ENCODE measurements around the gene SF1. TPM values are rescaled to one million over a fixed set of nuclear protein-coding genes. Genes with fewer than 3 reads are reported as not detected.

The SF1 gene
- total and polyA plus RNA-seq, 8 donors, result 99.8 to 181 (median 137) TPM

DNA sequence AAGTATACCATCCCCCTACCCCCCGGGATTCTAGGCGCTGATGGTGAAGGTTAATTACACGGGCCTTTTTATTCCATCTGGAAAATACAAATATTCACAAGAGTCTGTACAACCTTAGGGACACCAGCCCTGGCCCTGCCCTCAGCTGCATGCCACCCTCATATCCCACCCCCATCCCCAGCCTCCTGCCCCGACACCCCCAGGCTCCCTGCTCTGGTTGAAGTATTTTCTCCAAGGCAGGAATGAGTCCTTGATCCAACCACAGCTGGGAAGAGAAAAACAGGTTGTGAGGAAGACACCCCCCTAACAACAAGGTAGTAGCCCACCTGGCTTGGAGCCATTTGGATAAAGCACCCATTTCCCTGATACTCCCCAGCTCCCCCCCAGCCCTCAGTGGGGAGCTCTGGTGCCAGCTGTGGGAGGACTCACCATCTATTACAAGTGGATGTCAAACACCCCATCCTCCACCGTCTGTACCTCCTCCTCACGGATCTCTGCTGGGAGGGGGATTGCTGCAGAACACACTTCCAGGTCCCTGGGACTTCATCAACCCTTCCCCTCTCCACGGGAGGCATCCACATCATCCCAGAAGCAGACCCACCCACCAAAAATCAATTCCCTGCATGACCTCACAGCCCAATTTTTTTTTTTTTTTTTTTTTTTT lies 51.3 kb downstream of the SF1 start:
- Histone ChIP-seq H3K4me3 (no peak overlapping the region), H3K36me3 (no peaks in the 10 kb centered on the region), H3K27ac (no peak overlapping the region), H3K9me3 (no peaks in the 10 kb centered on the region), H3K4me1 (no peaks in the 10 kb centered on the region), H3K27me3 (no peaks in the 10 kb centered on the region)
- intact Hi-C loops (cut with DNase I), result no loop called here
- TF ChIP-seq, protein P1, sequence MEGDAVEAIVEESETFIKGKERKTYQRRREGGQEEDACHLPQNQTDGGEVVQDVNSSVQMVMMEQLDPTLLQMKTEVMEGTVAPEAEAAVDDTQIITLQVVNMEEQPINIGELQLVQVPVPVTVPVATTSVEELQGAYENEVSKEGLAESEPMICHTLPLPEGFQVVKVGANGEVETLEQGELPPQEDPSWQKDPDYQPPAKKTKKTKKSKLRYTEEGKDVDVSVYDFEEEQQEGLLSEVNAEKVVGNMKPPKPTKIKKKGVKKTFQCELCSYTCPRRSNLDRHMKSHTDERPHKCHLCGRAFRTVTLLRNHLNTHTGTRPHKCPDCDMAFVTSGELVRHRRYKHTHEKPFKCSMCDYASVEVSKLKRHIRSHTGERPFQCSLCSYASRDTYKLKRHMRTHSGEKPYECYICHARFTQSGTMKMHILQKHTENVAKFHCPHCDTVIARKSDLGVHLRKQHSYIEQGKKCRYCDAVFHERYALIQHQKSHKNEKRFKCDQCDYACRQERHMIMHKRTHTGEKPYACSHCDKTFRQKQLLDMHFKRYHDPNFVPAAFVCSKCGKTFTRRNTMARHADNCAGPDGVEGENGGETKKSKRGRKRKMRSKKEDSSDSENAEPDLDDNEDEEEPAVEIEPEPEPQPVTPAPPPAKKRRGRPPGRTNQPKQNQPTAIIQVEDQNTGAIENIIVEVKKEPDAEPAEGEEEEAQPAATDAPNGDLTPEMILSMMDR (IDR thresholded peaks at IDR 0.05), result no peak
- ATAC-seq, result no peak
- no peak for DNase-seq
- FAIRE-seq, result no peak
- 39 to 43% methylated on average over 7 of the region's 7 CpGs for WGBS, 2 donors

DNA sequence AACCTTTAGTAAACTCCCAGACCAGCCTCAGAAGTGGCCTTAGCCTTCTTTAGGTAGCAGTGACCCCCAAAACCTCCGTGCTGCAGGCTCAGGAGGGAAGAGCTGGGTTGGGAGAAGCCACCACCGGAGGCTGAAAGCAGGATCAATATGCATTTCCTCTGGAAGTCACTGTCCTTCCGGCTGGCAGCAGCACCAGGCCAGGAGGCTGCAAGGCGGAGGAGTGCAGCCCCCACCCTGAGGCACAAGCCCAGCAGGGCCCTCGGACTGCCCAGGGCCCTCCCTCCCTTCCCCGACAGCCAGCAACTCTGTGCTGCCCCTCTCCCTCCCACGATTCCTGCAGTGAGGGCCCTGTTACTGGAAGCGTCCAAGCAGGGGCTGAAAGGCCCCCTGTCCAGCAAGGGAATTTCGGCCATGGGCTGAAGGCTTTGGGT lies 52.1 kb downstream of the SF1 start:
- FAIRE-seq (no peak), ATAC-seq (no peak), DNase-seq (no peak)
- 37 to 42% methylated on average over 9 of the region's 9 CpGs for WGBS, 2 donors
- no peaks in the 10 kb centered on the region for H3K9me3 ChIP-seq
- TF ChIP-seq, protein P1 (IDR thresholded peaks at IDR 0.05), result no peak
- no peaks in the 10 kb centered on the region for H3K27me3 ChIP-seq
- intact Hi-C loops (cut with DNase I), result no loop called here
- H3K4me3 ChIP-seq, result no peak overlapping the region
- no peaks in the 10 kb centered on the region for H3K36me3 ChIP-seq
- no peaks in the 10 kb centered on the region for H3K4me1 ChIP-seq
- H3K27ac ChIP-seq, result no peak overlapping the region

DNA sequence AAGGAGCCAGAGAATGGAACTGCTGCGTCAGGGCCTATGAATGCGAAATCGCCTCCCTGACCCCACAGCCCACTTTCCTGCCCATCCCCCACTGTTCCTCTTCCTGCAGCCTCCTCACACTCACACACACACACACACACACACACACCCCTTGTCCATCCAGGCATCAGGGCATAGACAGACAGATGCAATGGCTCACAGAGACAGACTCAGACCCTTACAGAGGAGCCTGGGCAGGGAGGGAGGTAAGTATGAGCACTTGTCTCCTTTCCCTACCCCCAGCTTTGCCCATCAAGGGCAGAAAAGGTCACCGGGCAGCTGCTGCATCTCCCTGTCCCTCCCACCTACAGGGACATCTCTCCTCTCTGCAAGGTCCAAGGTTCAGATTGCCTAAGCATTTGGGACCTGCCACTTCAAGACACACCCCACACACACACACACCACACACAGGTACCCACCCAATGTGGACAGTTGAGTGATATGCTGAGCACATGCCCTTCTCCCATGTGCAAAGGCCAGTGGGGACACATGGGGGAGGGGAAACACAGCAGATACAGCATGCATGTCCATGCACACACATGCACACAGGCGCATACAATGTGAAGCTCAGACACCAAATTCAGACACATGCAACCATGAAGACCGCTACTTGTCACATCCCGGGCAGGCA lies 53.3 kb downstream of the SF1 start:
- no peaks in the 10 kb centered on the region for H3K36me3 ChIP-seq
- no peak overlapping the region for H3K27ac ChIP-seq
- no peaks in the 10 kb centered on the region for H3K9me3 ChIP-seq
- no peaks in the 10 kb centered on the region for H3K27me3 ChIP-seq
- no peak for DNase-seq
- no peak for ATAC-seq
- no peak for FAIRE-seq
- no peaks in the 10 kb centered on the region for H3K4me1 ChIP-seq
- 59 to 60% methylated on average over 7 of the region's 7 CpGs for WGBS, 2 donors
- no peak overlapping the region for H3K4me3 ChIP-seq
- TF ChIP-seq, protein P1 (IDR thresholded peaks at IDR 0.05), result no peak
- intact Hi-C loops (cut with DNase I), result no loop called here

DNA sequence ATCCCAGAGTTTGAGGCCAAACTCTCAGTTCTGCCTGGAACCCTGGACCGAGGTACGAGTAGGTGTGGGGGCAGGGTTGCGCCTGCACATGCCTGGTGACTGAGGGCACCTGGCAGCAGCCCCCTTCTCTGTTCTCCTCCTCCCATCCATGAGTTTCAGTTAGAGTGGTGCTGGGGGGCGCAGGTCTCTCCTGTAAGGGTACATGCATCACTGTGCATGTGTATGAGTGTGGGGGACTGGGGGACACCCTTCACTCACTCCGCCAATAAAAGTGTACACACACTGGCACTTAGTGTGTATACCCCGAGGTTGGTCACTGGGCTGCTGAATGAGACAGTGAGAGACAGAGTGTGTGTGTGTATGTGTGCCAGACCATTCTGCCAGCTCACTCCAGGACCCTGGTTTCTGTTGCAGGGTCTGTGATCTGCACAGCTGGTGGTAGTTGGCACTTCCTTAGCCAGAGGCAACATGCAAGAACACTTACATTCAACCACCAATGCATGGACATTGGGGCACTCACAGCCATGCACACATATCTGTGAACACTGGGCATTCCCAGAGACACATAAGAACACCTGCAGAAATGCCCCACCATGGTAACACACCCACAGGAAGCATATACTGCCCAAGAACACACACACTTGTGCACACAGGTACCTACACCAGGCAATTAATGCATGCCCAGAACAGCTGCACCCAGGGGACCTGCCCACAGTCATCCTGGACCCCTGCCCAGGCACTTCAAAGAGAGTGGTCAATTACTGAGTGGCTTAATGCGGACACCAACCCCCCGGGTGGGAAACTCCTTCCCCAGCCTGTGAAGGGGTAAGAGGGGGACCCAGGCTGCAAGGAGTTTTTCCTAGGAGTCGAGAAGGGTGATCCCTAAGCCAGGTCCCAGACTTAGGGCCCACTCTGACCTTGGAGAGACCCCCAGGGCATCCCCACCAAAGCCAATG lies 54.2 kb downstream of the SF1 start:
- Histone ChIP-seq H3K36me3 (no peaks in the 10 kb centered on the region), H3K27me3 (no peaks in the 10 kb centered on the region), H3K9me3 (no peaks in the 10 kb centered on the region), H3K4me1 (no peaks in the 10 kb centered on the region), H3K27ac (no peak overlapping the region), H3K4me3 (no peak overlapping the region)
- TF ChIP-seq, protein P1 (IDR thresholded peaks at IDR 0.05), result no peak
- 47 to 51% methylated on average over 9 of the region's 9 CpGs for WGBS, 2 donors
- ATAC-seq, result no peak
- intact Hi-C loops (cut with DNase I), result no loop called here
- DNase-seq, result peak in 2 of 6 donors; percentile 34 to 50
- no peak for FAIRE-seq
